Airway epithelial cell (primary cell): ENCODE results near the gene KIF12. TPM values are rescaled to one million over a fixed set of nuclear protein-coding genes. Genes with fewer than 3 reads are reported as not detected.

Source experiments
- total RNA-seq: library from RNA; depleted of rRNA; stranded (reverse); fragments of >200 nt; gene quantifications from 2 replicates; pipeline ENCODE4 v1.2.3, GENCODE V29; 2015

Gene KIF12
- total RNA-seq = 0.28 and 1.1 TPM in 2 replicates

DNA sequence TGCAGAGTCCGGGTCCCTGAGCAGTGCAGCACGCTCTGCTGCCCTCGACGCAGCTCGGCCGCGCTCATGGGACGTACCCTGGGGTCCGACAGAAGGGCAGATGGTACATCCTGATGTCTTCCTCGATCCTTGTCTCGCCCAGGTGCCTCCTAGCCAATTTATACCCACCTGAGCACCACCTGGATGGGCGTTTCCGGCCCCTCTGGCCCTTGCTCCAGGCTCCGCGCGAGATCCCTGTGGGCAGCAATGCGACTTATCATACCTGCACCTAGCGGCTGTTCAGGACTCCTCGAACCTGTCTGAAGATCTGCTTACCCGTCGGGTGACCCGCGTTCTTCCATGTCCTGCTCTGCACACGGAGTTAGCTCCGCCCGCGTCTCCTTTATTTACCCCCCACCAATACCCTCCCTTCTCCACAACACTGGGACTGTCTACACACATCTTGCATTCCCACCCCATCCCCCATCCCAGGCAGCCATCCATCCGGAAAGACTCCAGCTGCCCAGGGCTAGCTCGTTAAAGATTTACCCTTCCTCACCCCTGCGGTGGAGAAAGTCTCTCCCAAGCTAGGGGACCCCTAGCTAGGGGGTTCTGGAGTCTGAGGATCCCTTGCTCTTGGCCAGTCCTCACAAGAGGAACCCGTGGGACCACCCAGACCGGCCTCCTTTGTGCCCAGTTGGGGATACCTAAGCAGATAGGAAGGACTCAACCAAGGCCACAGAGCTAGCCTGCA lies at the start of gene KIF12:
TSS of gene KIF12 (minus strand) at position 357 of the 733 bp plus-strand sequence. CDS start at position 341, 16 bp downstream.

GRCh38 chr9:114078021-114078780 lies 20.9 kb downstream of the KIF12 start, which contains the start of gene AMBP:
AMBP (minus strand) TSS chr9:114078300; CDS start chr9:114078209, 91 bp downstream.

Other genes starting within 250 kb of the KIF12 start
- gene ZNF618, start 223.0 kb downstream of the KIF12 start, total RNA-seq = 8.0 and 9.0 TPM in 2 replicates
- gene AMBP, start 21.0 kb downstream of the KIF12 start, total RNA-seq = not detected in 2 replicates
- gene COL27A1, start 56.2 kb upstream of the KIF12 start, total RNA-seq = 8.5 and 10.2 TPM in 2 replicates
- gene ORM1, start 223.8 kb upstream of the KIF12 start, total RNA-seq = not detected in 2 replicates
- gene ORM2, start 230.6 kb upstream of the KIF12 start, total RNA-seq = not detected in 2 replicates